A549 (cell line): ENCODE data around the gene CFAP99. TPM values are rescaled to one million over a fixed set of nuclear protein-coding genes. Genes with fewer than 3 reads are reported as not detected.

Source experiments
- ATAC-seq, 2 experiments: fragments of 200-7000 bp in 1 of 2; fragments of >200 bp in 1 of 2; cut with Nextera tagmentation in 1 of 2; cut with Tn5 transposase in 1 of 2; 3 replicates each; pipeline versions ENCODE4 v1.8.0 to v1.9.1; 2018 to 2020; ENCODE audit warnings: mild to moderate bottlenecking in 1 of 2, moderate library complexity in 1 of 2
- CTCF ChIA-PET: fragments of 300-600 bp; sonication (Branson Sonifier 250); formaldehyde crosslinking; extraction: SDS; loops from one replicate; lab custom pipeline; 2021; ENCODE audit warnings: antibody characterized with exemption, inconsistent platforms; lab: Yijun Ruan, JAX
- POLR2A ChIA-PET: fragments of 350-600 bp; formaldehyde crosslinking; extraction: SDS; loops from one replicate; lab custom pipeline; 2021; ENCODE audit warnings: antibody characterized with exemption, inconsistent platforms; lab: Yijun Ruan, JAX
- DNase-seq, 2 experiments: peaks; one replicate each; pipeline versions ENCODE4 v3.0.0 to v3.0.0-alpha.2; 2011 to 2016; ENCODE audit warnings: low read depth in 1 of 2, low spot score in 1 of 2
- FAIRE-seq: peaks from 2 replicates; lab custom pipeline; 2011; peaks lifted over from hg19 to GRCh38; lab: Jason Lieb, UNC
- H3K27ac ChIP-seq, 2 experiments: fragments of >200 bp; sonication (Bioruptor Twin); formaldehyde crosslinking; 3 replicates each; pipeline ENCODE4 v1.5.1; 2016 to 2017
- H3K4me1 ChIP-seq: fragments of >200 bp; sonication (Bioruptor Twin); formaldehyde crosslinking; 3 replicates; pipeline ENCODE4 v1.6.1; 2016
- H3K4me2 ChIP-seq: fragments of >200 bp; sonication (Bioruptor Twin); formaldehyde crosslinking; 3 replicates; pipeline ENCODE4 v1.6.1; 2016
- H3K4me3 ChIP-seq: fragments of >200 bp; sonication (Bioruptor Twin); formaldehyde crosslinking; 3 replicates; pipeline ENCODE4 v1.5.1; 2016
- H3K9me3 ChIP-seq: fragments of >200 bp; sonication (Bioruptor Twin); formaldehyde crosslinking; 3 replicates; pipeline ENCODE4 v1.6.1; 2016
- BHLHE40 ChIP-seq: IDR thresholded peaks from 2 replicates; pipeline ENCODE4 v1.6.1; 2012; ENCODE audit warnings: low read depth, low read length, inconsistent platforms
- CBX8 ChIP-seq: fragments of 200-600 bp; sonication (generic); IDR thresholded peaks from 2 replicates; pipeline ENCODE4 v1.6.1; 2016
- CHD4 ChIP-seq: fragments of 200-600 bp; sonication (generic); IDR thresholded peaks from 2 replicates; pipeline ENCODE4 v1.6.1; 2016; ENCODE audit warnings: antibody characterized with exemption, mild to moderate bottlenecking, borderline replicate concordance
- EP300 ChIP-seq, 2 experiments: fragments of >200 bp; sonication (Bioruptor Twin); formaldehyde crosslinking; IDR thresholded peaks; 2 replicates in 1 of 2; 3 replicates in 1 of 2; pipeline ENCODE4 v1.6.1; 2016 to 2017
- ESRRA ChIP-seq: fragments of 150-350 bp; IDR thresholded peaks from 2 replicates; pipeline ENCODE4 v1.6.1; 2014; ENCODE audit warnings: mild to moderate bottlenecking, low read length, borderline replicate concordance
- FOSL2 ChIP-seq, 2 experiments: fragments of 450-650 bp in 1 of 2; fragments of >200 bp in 1 of 2; sonication (Bioruptor Twin) in 1 of 2; formaldehyde crosslinking; IDR thresholded peaks; 2 replicates each; pipeline versions ENCODE4 v1.5.0 to v1.6.1; 2016 to 2020; ENCODE audit warnings: mild to moderate bottlenecking in 1 of 2, moderate library complexity in 1 of 2
- HDAC2 ChIP-seq: fragments of 200-600 bp; sonication (generic); IDR thresholded peaks from 2 replicates; pipeline ENCODE4 v1.6.1; 2016
- HEYL ChIP-seq: fragments of 250-450 bp; sonication (Bioruptor Pico); IDR thresholded peaks from 2 replicates; pipeline ENCODE4 v1.8.0; 2021; ENCODE audit warnings: mild to moderate bottlenecking, moderate library complexity
- HOXB13 ChIP-seq: fragments of 250-450 bp; sonication (Bioruptor Pico); IDR thresholded peaks from 2 replicates; pipeline ENCODE4 v1.5.0; 2020; ENCODE audit warnings: low read depth, mild to moderate bottlenecking, moderate library complexity
- JUNB ChIP-seq: fragments of >200 bp; sonication (Bioruptor Twin); formaldehyde crosslinking; IDR thresholded peaks from 2 replicates; pipeline ENCODE4 v1.6.1; 2016
- MAZ ChIP-seq: fragments of 150-350 bp; IDR thresholded peaks from 2 replicates; pipeline ENCODE4 v1.6.1; 2014; ENCODE audit warnings: antibody characterized with exemption, low read depth, low read length, borderline replicate concordance
- MYC ChIP-seq: IDR thresholded peaks from 2 replicates; pipeline ENCODE4 v1.6.1; 2012; ENCODE audit warnings: mild to moderate bottlenecking, inconsistent platforms, low read length, improper control_type of control experiment, borderline replicate concordance
- NPAS2 ChIP-seq: fragments of 250-450 bp; sonication (Bioruptor Pico); IDR thresholded peaks from 2 replicates; pipeline ENCODE4 v1.8.0; 2022; ENCODE audit warnings: mild to moderate bottlenecking, moderate library complexity, borderline replicate concordance
- NR3C1 ChIP-seq: fragments of >200 bp; sonication (Bioruptor Twin); formaldehyde crosslinking; IDR thresholded peaks from 3 replicates; pipeline ENCODE4 v1.6.1; 2017
- PHF8 ChIP-seq: fragments of 200-600 bp; sonication (generic); IDR thresholded peaks from 2 replicates; pipeline ENCODE4 v1.6.1; 2016; ENCODE audit warnings: low read depth, mild to moderate bottlenecking, antibody characterized with exemption, moderate library complexity, borderline replicate concordance
- POLR2A ChIP-seq: IDR thresholded peaks from 2 replicates; pipeline ENCODE4 v1.6.1; 2012; ENCODE audit warnings: mild to moderate bottlenecking, low read length
- RARB ChIP-seq: fragments of 250-450 bp; sonication (Bioruptor Pico); IDR thresholded peaks from 2 replicates; pipeline ENCODE4 v1.8.0; 2021; ENCODE audit warnings: mild to moderate bottlenecking, moderate library complexity
- RCOR1 ChIP-seq: fragments of 150-350 bp; IDR thresholded peaks from 2 replicates; pipeline ENCODE4 v1.6.1; 2014; ENCODE audit warnings: antibody characterized with exemption, low read length, low read depth
- RNF2 ChIP-seq: fragments of 200-600 bp; sonication (generic); IDR thresholded peaks from 2 replicates; pipeline ENCODE4 v1.6.1; 2016; ENCODE audit warnings: low read depth, mild to moderate bottlenecking, antibody characterized with exemption, moderate library complexity, borderline replicate concordance
- SMC3 ChIP-seq: fragments of >200 bp; sonication (Bioruptor Twin); formaldehyde crosslinking; IDR thresholded peaks from 3 replicates; pipeline ENCODE4 v1.6.1; 2018; ENCODE audit warnings: inconsistent platforms
- TFCP2L1 ChIP-seq: fragments of 250-450 bp; sonication (Bioruptor Pico); IDR thresholded peaks from 2 replicates; pipeline ENCODE4 v1.5.0; 2021; ENCODE audit warnings: mild to moderate bottlenecking
- TP53 ChIP-seq: fragments of 250-450 bp; sonication (Bioruptor Pico); IDR thresholded peaks from 2 replicates; pipeline ENCODE4 v1.5.0; 2021; ENCODE audit warnings: mild to moderate bottlenecking, moderate library complexity
- ZFP36 ChIP-seq: fragments of 450-650 bp; IDR thresholded peaks from 2 replicates; pipeline ENCODE4 v1.6.1; 2014; ENCODE audit warnings: borderline replicate concordance; ENCODE audit not compliant: partially characterized antibody
- ZNF302 ChIP-seq: fragments of 250-450 bp; sonication (Bioruptor Pico); IDR thresholded peaks from 2 replicates; pipeline ENCODE4 v1.9.0; 2021; ENCODE audit warnings: inconsistent platforms, mild to moderate bottlenecking, moderate library complexity
- ZSCAN20 ChIP-seq: fragments of 250-450 bp; sonication (Bioruptor Pico); IDR thresholded peaks from 2 replicates; pipeline ENCODE4 v1.8.0; 2022; ENCODE audit warnings: mild to moderate bottlenecking, moderate library complexity
- WGBS: methylation state at CpG from one replicate; pipeline ENCODE4 v1.1.6; 2017; ENCODE audit errors: missing lambda C conversion rate; 5-methylcytosine and 5-hydroxymethylcytosine counted together
- polyA plus RNA-seq, 4 experiments: library from polyadenylated mRNA; depleted of rRNA in 3 of 4; stranded (reverse); fragments of >200 nt; fragmentation: RNase III in 1 of 4; extraction: RNeasy Plus Mini Kit Qiagen cat#74134 plus additional on column Dnase treatment in 1 of 4; gene quantifications; 2 replicates in 3 of 4; 3 replicates in 1 of 4; pipeline ENCODE4 v1.2.3, GENCODE V29; 2011 to 2017
- TF ChIP-seq, protein P1 (sequence below): fragments of 150-350 bp; IDR thresholded peaks from 2 replicates; pipeline ENCODE4 v1.6.1; 2014; ENCODE audit warnings: low read depth, mild to moderate bottlenecking, low read length
- TF ChIP-seq, protein P2 (sequence below): IDR thresholded peaks from 2 replicates; pipeline ENCODE4 v1.6.1; 2012
- TF ChIP-seq, protein P3 (sequence below): fragments of 250-450 bp; sonication (Bioruptor Pico); IDR thresholded peaks from 2 replicates; pipeline ENCODE4 v1.5.0; 2021; ENCODE audit warnings: mild to moderate bottlenecking, moderate library complexity, borderline replicate concordance
- TF ChIP-seq, protein P4 (sequence below): fragments of >200 bp; sonication (Bioruptor Twin); formaldehyde crosslinking; IDR thresholded peaks from 3 replicates; pipeline ENCODE4 v1.6.1; 2016
- TF ChIP-seq, protein P5 (sequence below): IDR thresholded peaks from 2 replicates; pipeline ENCODE4 v1.6.1; 2012

CFAP99 gene
- polyA plus RNA-seq, 2 of the 4 experiments (the other 2 are of a cell fraction) = 0.09 TPM; not detected in 1

DNA sequence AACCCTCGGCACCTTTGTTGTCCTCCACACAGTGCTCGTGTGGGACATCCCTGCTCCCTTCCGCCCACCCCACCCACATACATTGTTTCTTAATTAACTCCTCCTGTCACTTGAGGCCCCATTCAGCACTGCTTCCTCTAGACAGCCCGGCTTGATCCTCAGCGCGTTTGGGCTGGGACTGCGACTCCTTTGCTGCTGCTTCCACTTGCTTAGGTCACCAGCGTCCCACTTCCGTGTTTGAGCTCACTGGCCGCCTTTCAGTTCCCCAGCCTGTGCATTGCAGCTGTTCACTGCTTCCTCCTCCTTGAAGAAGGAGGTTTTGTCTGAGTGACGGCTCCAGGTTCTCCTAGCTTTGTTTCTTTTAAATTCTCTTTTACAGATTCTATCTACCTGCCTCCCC lies 66.2 kb downstream of the CFAP99 start:
- no peaks in the 10 kb centered on the region for H3K9me3 ChIP-seq
- DNase-seq (no peak), ATAC-seq (no peak), FAIRE-seq (no peak)
- CTCF ChIA-PET = interaction anchor here (0.5 kb wide), 1 partner anchor 86 kb away, joined by 3 read pairs; no protein-coding TSS in a partner anchor
- POLR2A ChIA-PET = no interaction called here
- H3K4me3 ChIP-seq = no peak overlapping the region
- no peak overlapping the region for H3K4me2 ChIP-seq
- TF ChIP-seq ESRRA (no peak), NR3C1 (no peak), BHLHE40 (no peak), POLR2A (no peak), ZSCAN20 (CRISPR knock-in tag) (no peak), FOSL2 (IDR thresholded peaks at IDR 0.05) (no peak), FOSL2 (CRISPR knock-in tag; IDR thresholded peaks at IDR 0.05) (no peak), JUNB (no peak), RCOR1 (no peak), EP300 (IDR thresholded peaks at IDR 0.05) (no peak), CBX8 (no peak), ZFP36 (no peak), RARB (CRISPR knock-in tag) (no peak), TP53 (CRISPR knock-in tag) (no peak), RNF2 (no peak), MAZ (no peak), HEYL (CRISPR knock-in tag) (no peak)
- TF ChIP-seq, protein P1, sequence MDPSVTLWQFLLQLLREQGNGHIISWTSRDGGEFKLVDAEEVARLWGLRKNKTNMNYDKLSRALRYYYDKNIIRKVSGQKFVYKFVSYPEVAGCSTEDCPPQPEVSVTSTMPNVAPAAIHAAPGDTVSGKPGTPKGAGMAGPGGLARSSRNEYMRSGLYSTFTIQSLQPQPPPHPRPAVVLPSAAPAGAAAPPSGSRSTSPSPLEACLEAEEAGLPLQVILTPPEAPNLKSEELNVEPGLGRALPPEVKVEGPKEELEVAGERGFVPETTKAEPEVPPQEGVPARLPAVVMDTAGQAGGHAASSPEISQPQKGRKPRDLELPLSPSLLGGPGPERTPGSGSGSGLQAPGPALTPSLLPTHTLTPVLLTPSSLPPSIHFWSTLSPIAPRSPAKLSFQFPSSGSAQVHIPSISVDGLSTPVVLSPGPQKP = no peak
- TF ChIP-seq, protein P2, sequence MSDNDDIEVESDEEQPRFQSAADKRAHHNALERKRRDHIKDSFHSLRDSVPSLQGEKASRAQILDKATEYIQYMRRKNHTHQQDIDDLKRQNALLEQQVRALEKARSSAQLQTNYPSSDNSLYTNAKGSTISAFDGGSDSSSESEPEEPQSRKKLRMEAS = no peak
- TF ChIP-seq, protein P3, sequence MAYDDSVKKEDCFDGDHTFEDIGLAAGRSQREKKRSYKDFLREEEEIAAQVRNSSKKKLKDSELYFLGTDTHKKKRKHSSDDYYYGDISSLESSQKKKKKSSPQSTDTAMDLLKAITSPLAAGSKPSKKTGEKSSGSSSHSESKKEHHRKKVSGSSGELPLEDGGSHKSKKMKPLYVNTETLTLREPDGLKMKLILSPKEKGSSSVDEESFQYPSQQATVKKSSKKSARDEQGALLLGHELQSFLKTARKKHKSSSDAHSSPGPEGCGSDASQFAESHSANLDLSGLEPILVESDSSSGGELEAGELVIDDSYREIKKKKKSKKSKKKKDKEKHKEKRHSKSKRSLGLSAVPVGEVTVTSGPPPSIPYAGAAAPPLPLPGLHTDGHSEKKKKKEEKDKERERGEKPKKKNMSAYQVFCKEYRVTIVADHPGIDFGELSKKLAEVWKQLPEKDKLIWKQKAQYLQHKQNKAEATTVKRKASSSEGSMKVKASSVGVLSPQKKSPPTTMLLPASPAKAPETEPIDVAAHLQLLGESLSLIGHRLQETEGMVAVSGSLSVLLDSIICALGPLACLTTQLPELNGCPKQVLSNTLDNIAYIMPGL = no peak
- TF ChIP-seq, all 56 proteins: peak for 0
- peaks cover 4% of the 10 kb centered on the region; the same call in 2 of the 3 replicates for H3K4me1 ChIP-seq
- no peak overlapping the region for H3K27ac ChIP-seq
- WGBS = 94% methylated on average over 11 of the region's 11 CpGs

DNA sequence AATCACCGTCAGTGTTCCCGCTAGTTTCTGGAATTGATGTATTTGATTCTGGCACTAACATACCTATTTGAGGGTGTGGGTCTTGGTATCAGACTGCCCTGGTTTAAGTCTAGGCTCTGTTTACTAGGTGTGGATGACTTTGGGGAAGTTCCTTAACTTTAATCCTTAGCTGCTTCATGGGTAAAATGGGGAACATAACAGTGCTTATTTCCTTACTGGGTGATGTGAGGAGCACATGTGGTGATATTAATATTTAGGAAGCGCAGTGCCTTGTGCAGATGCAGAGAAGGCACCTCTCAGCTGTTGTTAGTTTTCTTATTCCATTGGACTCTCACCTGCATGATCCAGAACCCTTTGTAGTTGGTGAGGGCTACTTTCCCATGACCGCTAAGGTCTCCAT lies 67.2 kb downstream of the CFAP99 start:
- ATAC-seq (no peak), FAIRE-seq (no peak), DNase-seq (no peak)
- no peaks in the 10 kb centered on the region for H3K9me3 ChIP-seq
- no peak overlapping the region for H3K27ac ChIP-seq
- CTCF ChIA-PET = interaction anchor here (0.7 kb wide), 1 partner anchor 11 kb away, joined by 4 read pairs; no protein-coding TSS in a partner anchor
- POLR2A ChIA-PET = no interaction called here
- WGBS = 98% methylated on average over 4 of the region's 4 CpGs
- H3K4me3 ChIP-seq = no peak overlapping the region
- no peak overlapping the region for H3K4me2 ChIP-seq
- H3K4me1 ChIP-seq = peaks cover 13% of the 10 kb centered on the region; the same call in 2 of the 3 replicates
- TF ChIP-seq SMC3 = no peak
- TF ChIP-seq, protein P4, sequence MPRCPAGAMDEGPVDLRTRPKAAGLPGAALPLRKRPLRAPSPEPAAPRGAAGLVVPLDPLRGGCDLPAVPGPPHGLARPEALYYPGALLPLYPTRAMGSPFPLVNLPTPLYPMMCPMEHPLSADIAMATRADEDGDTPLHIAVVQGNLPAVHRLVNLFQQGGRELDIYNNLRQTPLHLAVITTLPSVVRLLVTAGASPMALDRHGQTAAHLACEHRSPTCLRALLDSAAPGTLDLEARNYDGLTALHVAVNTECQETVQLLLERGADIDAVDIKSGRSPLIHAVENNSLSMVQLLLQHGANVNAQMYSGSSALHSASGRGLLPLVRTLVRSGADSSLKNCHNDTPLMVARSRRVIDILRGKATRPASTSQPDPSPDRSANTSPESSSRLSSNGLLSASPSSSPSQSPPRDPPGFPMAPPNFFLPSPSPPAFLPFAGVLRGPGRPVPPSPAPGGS = no peak
- no peak for TF ChIP-seq MYC
- TF ChIP-seq BHLHE40 = no peak
- TF ChIP-seq CHD4 = no peak
- TF ChIP-seq TP53 (CRISPR knock-in tag) = no peak
- TF ChIP-seq HOXB13 (CRISPR knock-in tag) = no peak
- TF ChIP-seq HDAC2 = no peak
- no peak for TF ChIP-seq RCOR1
- TF ChIP-seq RARB (CRISPR knock-in tag) = no peak
- TF ChIP-seq ZNF302 (CRISPR knock-in tag) = no peak
- TF ChIP-seq NPAS2 (CRISPR knock-in tag) = no peak
- TF ChIP-seq, protein P5, sequence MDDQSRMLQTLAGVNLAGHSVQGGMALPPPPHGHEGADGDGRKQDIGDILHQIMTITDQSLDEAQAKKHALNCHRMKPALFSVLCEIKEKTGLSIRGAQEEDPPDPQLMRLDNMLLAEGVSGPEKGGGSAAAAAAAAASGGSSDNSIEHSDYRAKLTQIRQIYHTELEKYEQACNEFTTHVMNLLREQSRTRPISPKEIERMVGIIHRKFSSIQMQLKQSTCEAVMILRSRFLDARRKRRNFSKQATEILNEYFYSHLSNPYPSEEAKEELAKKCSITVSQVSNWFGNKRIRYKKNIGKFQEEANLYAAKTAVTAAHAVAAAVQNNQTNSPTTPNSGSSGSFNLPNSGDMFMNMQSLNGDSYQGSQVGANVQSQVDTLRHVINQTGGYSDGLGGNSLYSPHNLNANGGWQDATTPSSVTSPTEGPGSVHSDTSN = no peak
- TF ChIP-seq, protein P1 = no peak
- no peak for TF ChIP-seq TFCP2L1 (CRISPR knock-in tag)
- no peak for TF ChIP-seq PHF8
